ENCODE measurements around the gene DAZAP2. TPM values are rescaled to one million over a fixed set of nuclear protein-coding genes. Genes with fewer than 3 reads are reported as not detected.

Gene DAZAP2, protein sequence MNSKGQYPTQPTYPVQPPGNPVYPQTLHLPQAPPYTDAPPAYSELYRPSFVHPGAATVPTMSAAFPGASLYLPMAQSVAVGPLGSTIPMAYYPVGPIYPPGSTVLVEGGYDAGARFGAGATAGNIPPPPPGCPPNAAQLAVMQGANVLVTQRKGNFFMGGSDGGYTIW
- total RNA-seq: 103 and 106 TPM in 2 replicates
- long read RNA-seq, transcript DAZAP2-201 (4 exons, 2,598 nt): major isoform, 272 of 306 reads
- long read RNA-seq, transcript DAZAP2-214 (2 exons, 3,664 nt): minor isoform, 7 of 306 reads
- long read RNA-seq, partial matches to known transcripts: 5 of 306 reads
- long read RNA-seq, other reads (novel, unspliced or antisense): 12 of 306 reads

DNA sequence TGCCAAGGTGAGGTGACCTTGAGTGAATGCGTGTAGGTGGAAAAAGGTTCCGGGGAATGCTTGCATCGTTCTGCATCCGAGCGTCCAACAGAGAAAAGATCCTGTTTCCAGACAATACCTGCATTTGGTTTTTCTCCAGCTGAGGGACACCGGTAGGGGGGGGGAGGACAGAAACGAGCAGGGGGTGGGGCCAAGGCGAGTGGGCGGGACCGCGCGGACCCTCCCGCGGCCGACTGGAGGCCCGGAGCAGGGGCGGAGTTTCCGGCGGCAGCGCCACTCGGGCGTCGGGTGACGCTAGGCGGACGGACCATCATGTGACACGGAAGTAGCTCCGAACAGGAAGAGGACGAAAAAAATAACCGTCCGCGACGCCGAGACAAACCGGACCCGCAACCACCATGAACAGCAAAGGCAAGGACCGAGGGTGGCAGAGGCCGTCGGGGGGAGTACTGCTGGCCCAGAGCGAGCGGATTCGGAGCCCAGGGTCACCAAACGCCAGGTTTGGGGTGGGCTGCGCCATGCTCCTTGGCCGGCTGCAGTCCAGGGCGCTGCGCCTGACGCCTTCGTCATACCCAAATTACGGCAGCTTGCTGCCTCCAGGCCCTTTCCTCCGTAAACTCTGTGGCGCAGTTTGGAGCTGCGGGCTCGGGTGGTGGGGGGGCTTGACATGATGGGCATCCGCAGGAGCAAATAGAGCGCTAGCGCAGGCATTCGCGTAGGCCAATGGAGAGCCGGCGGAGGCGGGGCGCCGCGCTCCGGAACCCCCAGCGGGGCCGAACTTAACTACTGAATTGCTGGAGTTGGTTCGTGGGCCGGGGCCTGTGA is at the start of gene DAZAP2:
DAZAP2 (plus strand) TSS at position 317 of the 825 bp plus-strand sequence; CDS start at position 399, 82 bp downstream.
- Mint-ChIP-seq H3K27me3 (no peaks in the 10 kb centered on the region), H3K4me1 (ENCODE audit: low read depth) (peaks cover 6% of the 10 kb centered on the region), H3K4me3 (ENCODE audit: low read depth) (peak within 1 kb of the TSS; percentile 96), H3K36me3 (ENCODE audit: insufficient read depth) (peaks cover 12% of the 10 kb centered on the region), H3K9me3 (ENCODE audit: low read depth) (no peaks in the 10 kb centered on the region), H3K27ac (peak within 1 kb of the TSS; percentile 100)
- peak; percentile 93 for DNase-seq (ENCODE audit: low spot score, unreplicated experiment)
- TF ChIP-seq, protein P1, sequence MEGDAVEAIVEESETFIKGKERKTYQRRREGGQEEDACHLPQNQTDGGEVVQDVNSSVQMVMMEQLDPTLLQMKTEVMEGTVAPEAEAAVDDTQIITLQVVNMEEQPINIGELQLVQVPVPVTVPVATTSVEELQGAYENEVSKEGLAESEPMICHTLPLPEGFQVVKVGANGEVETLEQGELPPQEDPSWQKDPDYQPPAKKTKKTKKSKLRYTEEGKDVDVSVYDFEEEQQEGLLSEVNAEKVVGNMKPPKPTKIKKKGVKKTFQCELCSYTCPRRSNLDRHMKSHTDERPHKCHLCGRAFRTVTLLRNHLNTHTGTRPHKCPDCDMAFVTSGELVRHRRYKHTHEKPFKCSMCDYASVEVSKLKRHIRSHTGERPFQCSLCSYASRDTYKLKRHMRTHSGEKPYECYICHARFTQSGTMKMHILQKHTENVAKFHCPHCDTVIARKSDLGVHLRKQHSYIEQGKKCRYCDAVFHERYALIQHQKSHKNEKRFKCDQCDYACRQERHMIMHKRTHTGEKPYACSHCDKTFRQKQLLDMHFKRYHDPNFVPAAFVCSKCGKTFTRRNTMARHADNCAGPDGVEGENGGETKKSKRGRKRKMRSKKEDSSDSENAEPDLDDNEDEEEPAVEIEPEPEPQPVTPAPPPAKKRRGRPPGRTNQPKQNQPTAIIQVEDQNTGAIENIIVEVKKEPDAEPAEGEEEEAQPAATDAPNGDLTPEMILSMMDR (IDR thresholded peaks at IDR 0.05; ENCODE audit: unreplicated experiment): peak; percentile 29

DNA sequence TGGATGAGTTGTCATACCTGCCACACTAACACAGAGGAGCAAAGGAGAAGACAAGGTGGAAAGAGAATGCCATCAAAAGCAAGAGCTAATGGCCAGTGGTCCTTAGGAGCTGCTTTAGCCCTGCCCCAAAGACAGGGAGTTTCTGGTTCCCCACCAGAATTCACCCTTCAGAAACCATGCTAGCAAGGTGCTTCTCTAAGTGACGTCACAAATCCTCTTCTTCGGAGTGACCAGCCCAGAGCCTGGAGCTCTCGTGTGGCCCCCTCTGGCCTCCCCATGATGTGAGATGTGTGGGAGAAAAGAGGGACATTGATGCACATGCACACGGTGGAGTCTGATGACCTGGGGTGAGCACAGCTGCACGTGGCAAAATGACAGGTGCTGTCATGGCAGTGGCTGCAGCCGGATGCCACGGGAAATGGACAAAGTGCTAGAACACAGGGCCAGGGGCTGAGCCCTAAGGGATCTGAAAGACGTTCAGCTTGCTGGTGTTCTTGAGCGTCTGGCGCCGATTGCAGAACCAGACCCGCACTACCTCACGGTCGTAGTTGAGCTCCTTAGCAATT is 48.8 kb upstream of the DAZAP2 start:
- no peaks in the 10 kb centered on the region for H3K9me3 Mint-ChIP-seq (ENCODE audit: low read depth)
- H3K4me3 Mint-ChIP-seq (ENCODE audit: low read depth): no peak overlapping the region
- TF ChIP-seq, protein P1 (IDR thresholded peaks at IDR 0.05; ENCODE audit: unreplicated experiment): no peak
- peaks cover 4% of the 10 kb centered on the region for H3K4me1 Mint-ChIP-seq (ENCODE audit: low read depth)
- H3K27ac Mint-ChIP-seq: no peak overlapping the region
- no peak for DNase-seq (ENCODE audit: low spot score, unreplicated experiment)
- H3K27me3 Mint-ChIP-seq: no peaks in the 10 kb centered on the region
- H3K36me3 Mint-ChIP-seq (ENCODE audit: insufficient read depth): no peaks in the 10 kb centered on the region

DNA sequence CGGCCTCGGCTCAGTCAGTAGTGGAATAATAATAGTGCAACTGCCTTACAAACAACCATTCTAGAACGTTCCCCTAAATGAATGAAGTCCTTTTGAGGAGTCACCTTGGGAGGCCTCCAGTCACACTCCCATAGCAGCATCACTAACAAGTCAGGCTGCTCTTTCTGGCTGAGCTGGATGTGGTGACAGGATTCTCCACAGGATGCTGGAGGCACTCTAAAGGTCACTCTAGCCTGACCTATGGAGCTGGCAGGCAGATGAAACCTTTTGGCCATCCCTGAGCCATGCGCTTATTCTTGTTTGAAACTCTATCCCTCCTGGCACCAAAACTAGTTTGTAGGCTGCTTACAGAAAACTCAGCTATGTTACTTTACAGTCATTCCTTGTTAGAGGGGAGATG is 47.8 kb upstream of the DAZAP2 start:
- Mint-ChIP-seq H3K27ac (no peak overlapping the region), H3K9me3 (ENCODE audit: low read depth) (no peaks in the 10 kb centered on the region), H3K36me3 (ENCODE audit: insufficient read depth) (no peaks in the 10 kb centered on the region), H3K4me1 (ENCODE audit: low read depth) (peaks cover 4% of the 10 kb centered on the region), H3K27me3 (no peaks in the 10 kb centered on the region), H3K4me3 (ENCODE audit: low read depth) (no peak overlapping the region)
- TF ChIP-seq, protein P1 (IDR thresholded peaks at IDR 0.05; ENCODE audit: unreplicated experiment): no peak
- no peak for DNase-seq (ENCODE audit: low spot score, unreplicated experiment)

DNA sequence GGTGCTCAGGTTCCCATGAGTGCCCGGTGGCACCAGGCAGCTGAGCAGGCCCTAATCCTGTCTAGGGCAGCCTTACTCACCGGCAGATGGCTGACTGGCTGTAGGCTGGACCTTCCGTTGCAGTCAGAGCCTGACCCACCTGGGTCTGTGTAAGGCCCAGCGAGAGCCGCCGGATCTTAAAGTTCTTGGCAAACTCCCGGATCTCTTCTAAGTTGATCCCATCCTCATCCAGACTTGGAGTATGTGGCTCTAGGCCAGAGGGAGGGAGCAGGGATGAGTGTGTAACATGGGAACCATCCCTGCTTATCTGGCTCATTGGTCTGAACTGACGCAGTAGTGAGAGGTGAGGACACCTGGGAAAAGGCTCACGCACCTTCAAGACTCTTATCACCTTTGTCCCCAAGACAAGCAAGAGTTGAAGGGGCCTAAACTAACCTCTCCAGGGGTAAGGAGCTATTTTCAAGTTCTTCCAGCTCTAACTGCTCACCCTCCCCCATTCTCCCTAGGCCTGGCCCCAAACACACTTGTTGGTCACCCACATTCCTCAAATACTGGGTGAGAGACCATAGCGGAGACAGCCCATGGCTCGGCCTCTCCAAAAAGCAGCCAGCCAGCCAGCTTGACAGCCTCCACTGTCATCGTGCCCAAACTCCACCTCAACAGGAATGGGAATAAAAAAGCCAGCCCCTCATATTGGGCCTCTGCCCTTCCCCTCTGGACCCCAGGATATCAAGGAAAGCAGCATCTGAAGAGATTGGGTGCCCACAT is 46.9 kb upstream of the DAZAP2 start:
- peaks cover 4% of the 10 kb centered on the region for H3K4me1 Mint-ChIP-seq (ENCODE audit: low read depth)
- no peak overlapping the region for H3K27ac Mint-ChIP-seq
- no peak overlapping the region for H3K4me3 Mint-ChIP-seq (ENCODE audit: low read depth)
- TF ChIP-seq, protein P1 (IDR thresholded peaks at IDR 0.05; ENCODE audit: unreplicated experiment): no peak
- no peaks in the 10 kb centered on the region for H3K27me3 Mint-ChIP-seq
- no peaks in the 10 kb centered on the region for H3K36me3 Mint-ChIP-seq (ENCODE audit: insufficient read depth)
- no peaks in the 10 kb centered on the region for H3K9me3 Mint-ChIP-seq (ENCODE audit: low read depth)
- DNase-seq (ENCODE audit: low spot score, unreplicated experiment): no peak

All from progenitor cell of endocrine pancreas (in vitro differentiated cells).